HG03135 (cell line): ENCODE measurements around the gene PLSCR1.
"Not testable (repeated sequence)": the region's sequence is repeated elsewhere in the genome, so short reads cannot be mapped to it uniquely, and the experiment has no call there.

ENCODE experiments used
- ATAC-seq: cut with Tn5 transposase; IDR thresholded peaks from one replicate; pipeline ENCODE4 v1.9.1; 2021; ENCODE audit warnings: mild to moderate bottlenecking, moderate library complexity; ENCODE audit not compliant: unreplicated experiment

Gene PLSCR1

DNA sequence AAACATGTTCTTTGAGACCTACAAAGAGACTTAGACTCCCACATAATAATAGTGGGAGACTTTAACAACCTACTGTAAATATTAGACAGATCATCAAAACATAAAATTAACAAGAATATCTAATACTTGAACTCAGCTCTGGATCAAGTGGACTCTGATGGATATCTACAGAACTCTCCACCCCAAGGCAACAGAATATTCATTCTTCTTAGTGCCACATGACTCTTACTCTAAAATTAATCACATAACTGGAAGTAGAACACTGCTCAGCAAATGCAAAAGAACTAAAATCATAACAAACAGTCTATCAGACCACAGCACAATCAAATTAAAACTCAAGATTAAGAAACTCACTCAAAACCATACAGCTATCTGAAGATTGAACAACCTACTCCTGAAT, 59.1 kb downstream of the PLSCR1 start:
- no peak for ATAC-seq

DNA sequence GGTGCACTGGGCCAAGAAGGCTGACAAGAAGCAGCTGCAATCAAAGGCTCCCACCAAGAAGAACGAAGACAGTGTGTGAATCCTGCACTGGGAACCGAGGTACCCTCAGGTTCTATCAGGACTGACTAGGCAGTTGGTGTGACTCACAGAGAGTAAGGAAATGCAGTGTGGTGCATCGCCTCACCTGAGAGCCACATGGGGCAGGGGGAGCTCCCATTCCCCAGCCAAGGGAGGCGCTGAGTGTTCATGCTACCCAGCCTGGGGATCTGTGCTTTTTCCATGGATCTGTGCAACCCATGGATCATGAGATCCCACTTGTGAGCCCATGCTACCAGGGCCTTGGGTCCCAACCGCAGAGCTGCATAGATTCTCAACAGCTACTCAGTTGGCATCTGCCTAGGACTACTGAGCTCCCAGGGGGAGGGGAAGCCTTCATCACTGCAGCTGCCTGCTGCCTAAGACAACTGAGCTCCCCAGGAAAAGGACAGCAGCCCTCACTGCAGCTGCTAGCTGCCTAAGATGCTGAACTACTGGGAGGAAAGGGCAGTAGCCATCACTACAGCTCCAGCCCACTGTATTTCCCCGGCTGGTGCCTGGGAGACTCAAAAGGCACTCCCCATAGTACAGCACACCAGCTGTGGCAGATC, 68.2 kb downstream of the PLSCR1 start:
- no peak for ATAC-seq

DNA sequence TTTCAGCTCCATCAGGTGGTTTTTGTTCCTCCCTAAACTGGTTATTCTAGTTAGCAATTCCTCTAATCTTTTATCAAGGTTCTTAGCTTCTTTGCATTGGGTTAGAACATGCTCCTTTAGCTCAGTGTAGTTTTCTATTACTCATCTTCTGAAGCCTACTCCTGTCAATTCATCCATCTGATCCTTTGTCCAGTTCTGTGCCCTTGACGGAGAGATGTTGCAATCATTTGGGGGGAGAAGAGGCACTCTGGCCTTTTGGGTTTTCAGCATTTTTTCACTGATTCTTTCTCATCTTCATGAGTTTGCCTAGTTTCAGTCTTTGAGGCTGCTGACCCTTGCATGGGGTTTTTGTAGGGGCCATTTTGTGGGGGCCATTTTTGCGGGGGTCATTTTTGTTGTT, 69.4 kb downstream of the PLSCR1 start:
- not testable (repeated sequence) for ATAC-seq

DNA sequence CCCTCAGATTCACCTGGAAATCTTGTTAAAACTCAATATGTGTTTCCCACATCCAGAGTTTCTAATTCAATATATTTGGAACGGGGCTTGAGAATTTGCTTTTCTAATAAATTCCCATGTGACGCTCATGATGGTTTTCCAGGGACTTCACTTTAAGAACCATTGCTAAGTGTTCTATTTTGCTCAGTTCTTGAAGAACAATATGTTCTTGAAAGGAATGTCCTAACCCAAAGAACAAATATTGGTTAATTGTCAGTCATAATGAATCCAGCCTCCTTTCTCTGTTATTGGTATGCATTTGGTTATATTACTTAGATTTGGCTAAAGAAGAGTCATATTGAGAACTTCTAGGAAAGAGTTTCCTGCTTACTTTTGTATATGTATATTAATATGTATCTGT, 70.7 kb downstream of the PLSCR1 start:
- no peak for ATAC-seq

DNA sequence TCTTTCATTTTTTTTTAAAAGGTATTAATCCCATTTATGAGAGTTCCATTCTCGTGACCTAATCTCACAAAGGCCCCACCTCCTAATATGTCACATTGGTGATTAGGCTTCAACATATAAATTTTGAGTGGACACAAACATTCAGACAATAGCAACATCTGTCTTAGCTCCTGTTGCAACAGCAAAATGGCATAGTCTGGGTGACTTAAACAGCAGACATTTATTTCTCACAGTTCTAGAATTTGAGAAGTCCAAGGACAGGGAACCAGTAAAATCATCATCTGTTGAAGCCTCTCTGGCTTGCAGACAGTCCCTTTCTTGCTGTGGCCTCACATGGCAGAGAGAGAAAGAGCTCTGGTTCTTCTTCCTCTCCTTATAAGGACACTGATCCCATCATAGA, 71.8 kb downstream of the PLSCR1 start:
- no peak for ATAC-seq

DNA sequence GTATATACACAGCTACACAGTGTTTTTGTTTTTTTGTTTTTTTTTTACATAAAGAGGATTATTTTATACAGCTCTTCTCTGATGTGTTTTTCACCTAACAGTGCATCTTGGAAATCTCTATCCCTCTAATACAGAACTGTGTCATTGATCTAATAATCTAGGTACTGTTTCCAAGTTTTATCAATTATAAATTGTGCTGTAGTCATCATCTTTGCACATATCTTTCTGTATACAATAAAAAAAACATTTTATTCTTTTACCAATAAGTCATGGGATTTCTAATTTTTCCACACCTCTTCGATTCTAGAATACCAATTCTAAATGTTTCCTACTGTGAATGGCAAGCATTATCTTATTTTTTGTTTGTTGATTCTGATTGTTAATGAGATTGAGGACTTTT, 73.4 kb downstream of the PLSCR1 start:
- no peak for ATAC-seq

DNA sequence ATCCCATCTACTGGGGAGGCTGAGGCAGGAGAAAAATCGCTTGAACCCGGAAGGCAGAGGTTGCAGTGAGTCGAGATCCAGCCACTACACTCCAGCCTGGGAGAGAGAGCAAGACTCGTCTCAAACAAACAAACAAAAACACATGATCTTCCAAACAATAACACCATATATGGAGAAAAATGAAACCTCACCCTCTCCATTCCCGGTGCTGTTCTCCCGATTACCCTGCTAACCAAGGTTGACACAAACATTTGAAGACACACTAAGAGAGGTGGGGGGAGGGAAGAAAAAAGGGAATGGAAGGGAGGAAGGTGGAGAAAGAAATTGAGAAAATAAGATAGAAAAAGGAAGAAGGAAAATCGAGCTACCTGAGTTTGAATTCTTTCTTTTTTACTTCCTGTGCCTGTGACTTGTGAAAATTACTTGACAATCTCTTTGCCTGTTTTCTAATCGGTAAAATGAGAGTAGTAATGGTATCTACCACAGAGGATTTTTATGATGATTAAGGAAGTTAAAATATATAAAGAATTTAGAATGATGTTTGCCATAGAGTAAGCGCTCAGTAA, 73.9 kb downstream of the PLSCR1 start:
- ATAC-seq: no peak

DNA sequence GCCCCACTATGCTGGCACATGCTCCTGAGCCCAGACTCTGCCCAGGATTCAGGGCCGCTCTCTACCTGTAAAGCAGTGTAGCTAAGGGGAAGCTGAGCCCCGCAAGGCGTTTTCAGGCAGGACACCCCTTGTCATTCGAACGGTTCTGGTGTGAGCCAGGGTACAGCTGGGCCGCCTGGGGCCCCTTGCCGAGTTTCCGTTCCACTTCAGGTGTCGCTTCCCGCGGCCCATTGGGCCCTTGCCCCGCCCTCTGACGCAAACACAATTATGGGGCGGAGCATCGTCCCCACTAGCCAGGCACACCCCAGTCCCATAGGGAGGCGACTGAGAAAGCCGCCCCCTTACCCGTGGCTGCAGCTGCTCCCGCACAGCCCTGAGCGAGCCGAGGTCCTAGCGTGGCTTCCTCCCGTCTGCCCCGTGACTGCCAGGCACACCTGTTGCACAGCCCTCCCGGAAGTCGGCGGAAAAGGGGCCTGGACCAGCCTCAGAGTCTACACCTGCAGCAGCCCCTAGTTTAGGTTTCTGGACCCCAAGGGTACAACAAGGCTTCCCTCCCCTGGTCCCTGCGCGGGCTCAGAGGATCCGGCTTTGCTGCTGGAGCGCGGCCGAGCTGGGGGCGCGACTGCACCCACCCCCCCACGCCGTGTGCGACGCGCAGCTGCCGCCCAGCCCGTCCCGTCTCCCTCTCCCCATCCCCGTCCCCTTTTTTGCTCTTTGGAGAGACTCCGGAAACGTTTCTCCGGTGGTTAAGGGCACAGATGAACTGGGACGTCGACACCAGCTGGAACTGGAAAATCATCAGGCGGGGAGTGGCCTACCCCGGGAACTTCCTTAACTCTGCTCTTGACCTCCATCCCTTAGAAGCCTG, 75.0 kb downstream of the PLSCR1 start, which contains the start of gene PLSCR2:
PLSCR2 (minus strand) TSS at position 412 of the 868 bp plus-strand sequence. CDS start 9,657 bp downstream, outside the sequence.
- peak; percentile 97 for ATAC-seq

DNA sequence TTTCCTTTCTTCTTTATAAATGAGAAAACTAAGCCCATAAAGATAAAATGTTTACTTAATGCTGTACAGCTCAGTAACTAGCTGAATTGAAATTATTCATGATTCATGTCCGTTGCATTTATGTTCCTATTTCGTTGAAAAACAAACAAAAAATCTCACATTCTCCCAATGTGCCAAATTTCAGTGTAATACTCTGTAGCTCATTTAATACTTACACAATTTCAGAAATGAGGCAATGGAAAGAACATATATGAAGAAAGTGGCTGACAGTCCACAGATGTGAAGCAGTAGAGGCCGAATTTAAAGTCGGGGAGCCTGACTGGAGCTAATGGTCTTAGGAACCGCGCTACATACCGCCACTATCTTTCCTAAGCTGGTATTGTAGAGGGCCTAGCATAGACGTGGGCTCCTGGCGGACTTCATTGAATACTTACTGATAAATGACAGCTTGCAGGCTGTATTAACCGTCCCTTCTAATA, 75.7 kb downstream of the PLSCR1 start:
- ATAC-seq: no peak

DNA sequence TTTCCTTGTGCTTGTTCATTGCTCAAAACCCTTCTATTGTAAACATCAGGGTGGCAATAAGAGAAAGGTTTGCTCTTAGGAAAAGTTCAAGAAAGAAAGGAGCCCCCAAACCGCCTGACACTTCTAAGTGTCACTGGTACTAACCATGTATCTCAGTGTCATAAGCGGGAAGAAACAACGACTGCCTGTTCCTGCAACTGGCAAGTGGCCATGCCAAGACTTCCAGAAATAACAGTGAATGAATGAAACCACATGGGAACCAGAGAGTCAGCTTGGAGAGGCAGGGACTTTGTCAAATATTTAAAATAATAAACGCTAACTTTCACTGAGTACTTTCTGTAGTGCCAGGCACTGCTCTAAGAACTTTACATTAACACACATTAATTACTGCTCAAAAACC, 76.2 kb downstream of the PLSCR1 start:
- no peak for ATAC-seq

DNA sequence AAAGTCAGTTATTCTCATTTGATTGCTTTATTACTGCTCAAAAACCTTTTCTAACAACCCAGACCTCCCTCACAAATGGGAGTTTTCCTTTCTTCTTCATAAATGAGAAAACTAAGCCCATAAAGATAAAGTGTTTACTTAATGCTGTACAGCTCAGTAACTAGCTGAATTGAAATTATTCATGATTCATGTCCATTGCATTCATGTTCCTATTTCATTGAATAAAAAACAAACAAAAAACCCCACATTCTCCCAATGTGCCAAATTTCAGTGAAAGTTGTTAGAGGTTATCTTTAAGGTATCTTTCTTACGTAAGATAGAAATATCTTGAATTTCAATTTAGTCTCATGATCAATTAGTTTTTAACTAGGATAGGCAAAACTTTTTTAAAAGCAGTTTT, 77.8 kb downstream of the PLSCR1 start:
- ATAC-seq: no peak

DNA sequence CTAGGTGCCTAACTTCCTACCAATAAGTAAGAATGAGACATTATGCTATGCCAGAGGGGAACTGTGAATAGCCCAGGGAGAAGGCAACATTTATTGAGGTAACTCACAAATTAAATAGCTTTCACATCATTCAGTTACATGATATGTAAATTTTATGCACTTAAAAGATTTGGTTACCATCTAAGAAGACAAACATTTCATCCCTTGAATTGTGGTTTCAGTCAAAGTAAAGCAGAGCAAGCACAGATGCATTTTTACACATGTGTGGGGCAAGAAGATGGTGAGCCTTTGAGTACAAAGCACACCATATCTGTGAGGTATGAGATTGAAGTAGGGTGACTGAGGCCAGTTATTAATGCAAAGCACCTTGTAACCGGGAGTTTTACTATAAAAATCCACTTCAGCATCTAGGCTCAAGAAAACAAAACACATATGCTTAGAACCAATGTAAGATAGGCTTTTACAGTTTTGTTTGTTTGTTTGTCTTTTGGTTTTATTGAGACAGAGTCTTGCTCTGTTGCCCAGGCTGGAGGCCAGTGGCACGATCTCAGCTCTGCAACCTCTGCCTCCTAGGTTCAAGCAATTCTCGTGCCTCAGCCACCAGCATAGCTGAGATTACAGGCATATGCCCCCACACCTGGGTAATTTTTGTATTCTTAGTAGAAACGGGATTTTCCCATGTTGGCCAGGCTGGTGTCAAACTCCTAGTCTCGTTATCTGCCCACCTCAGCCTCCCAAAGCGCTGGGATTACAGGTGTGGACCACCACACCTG, 78.5 kb downstream of the PLSCR1 start:
- no peak for ATAC-seq
